HK-2 (cell line): ENCODE results near the gene EML4.
"Not testable (repeated sequence)": the region's sequence is repeated elsewhere in the genome, so short reads cannot be mapped to it uniquely, and the experiment has no call there.

Experiments
- DNase-seq: peaks from one replicate; pipeline ENCODE4 v3.0.0-alpha.2; 2018; ENCODE audit not compliant: unreplicated experiment

The EML4 gene

GRCh38 chr2:42261518-42262195 is 92.5 kb downstream of the EML4 start:
- DNase-seq = no peak

DNA sequence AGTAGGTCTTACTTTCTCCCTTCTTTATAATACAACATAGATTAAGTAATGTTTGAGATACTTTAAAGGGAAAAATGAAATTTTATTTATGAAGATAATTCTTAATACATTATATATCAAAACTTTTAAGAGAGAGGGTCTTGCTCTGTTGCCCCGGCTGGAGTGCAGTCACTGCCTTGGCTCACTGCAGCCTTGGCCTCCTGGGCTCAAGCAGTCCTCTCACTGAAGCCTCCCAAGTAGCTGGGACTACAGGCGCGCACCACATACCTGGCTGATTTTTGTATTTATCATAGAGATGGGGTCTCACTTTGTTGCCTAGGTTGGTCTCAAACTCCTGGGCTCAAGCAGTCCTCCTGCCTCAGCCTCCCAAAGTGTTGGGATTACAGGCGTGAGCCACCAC is 97.1 kb downstream of the EML4 start:
- no peak for DNase-seq

DNA sequence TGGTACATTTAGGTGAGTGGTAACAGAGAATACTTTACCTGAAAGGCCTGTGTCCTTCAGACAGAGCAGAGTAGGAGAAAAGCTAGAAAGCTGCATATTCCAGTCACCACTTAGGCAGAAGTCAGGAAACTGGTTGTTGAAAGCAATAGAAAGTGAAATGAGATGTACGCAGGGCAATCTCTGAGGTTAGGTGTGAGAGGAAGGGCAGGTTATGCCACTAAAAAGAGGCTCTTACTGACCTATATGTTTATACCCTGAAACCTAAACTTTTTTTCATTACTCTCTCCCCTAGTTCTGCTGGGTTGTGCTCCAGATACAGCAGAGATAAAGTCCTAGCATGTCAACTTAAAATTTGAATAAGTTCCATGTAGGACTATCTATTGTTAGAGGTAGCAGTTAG is 98.4 kb downstream of the EML4 start:
- no peak for DNase-seq

- no peak for DNase-seq
Measured at GRCh38 chr2:42268528-42269151, 99.5 kb downstream of the EML4 start.

DNA sequence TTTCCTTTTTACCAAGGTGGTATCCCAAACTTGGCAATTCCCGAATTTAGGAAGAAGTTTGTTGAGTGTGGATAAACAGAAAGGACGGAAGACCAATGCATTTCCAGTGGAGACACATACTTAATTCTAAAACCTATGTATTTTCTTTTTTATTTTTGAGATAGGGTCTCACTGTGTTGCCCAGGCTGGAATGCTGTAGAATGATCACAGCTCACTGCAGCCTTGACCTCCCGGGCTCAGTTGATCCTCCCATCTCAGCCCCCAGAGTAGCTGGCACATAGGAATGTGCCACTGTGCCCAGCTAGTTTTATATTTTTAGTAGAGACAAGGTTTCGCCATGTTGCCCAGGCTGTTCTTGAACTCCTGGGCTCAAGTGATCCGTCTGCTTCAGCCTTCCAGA is 101.6 kb downstream of the EML4 start:
- no peak for DNase-seq

GRCh38 chr2:42271246-42271645 is 102.1 kb downstream of the EML4 start:
- not testable (repeated sequence) for DNase-seq

- no peak for DNase-seq
Measured at GRCh38 chr2:42274863-42275262, 105.7 kb downstream of the EML4 start.

DNA sequence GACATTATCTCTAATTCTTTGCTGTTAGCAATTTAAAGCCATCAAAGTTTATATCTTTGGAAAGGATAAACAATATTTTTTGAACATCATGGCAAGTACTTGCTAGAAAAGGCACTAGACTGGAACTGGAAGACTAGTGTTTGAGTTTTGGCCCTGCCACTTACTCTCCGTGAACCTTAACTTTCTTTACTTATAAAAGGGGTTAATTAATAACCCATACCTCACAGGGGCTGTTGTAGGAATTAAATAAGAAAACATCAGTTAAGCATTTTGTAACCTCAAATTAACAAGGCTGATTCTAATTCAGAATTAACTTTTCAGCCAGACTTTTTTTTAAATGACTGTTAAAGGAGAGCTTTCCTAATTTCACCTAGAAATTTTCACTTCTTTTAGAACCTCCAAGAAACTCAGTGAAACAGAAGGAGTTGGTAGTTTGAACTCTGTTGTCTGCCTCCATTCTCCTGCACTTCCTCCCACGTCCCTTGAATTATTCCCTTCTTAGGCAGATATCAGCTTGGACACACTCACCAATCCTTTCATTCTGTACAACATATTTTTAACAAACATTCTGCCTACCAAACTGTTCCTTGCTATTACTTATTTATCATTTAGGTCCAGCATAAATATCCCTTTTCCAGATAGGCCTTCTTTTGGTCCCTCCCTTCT is 112.4 kb downstream of the EML4 start:
- no peak for DNase-seq

- DNase-seq = no peak
Measured at GRCh38 chr2:42284019-42284418, 114.9 kb downstream of the EML4 start.

DNA sequence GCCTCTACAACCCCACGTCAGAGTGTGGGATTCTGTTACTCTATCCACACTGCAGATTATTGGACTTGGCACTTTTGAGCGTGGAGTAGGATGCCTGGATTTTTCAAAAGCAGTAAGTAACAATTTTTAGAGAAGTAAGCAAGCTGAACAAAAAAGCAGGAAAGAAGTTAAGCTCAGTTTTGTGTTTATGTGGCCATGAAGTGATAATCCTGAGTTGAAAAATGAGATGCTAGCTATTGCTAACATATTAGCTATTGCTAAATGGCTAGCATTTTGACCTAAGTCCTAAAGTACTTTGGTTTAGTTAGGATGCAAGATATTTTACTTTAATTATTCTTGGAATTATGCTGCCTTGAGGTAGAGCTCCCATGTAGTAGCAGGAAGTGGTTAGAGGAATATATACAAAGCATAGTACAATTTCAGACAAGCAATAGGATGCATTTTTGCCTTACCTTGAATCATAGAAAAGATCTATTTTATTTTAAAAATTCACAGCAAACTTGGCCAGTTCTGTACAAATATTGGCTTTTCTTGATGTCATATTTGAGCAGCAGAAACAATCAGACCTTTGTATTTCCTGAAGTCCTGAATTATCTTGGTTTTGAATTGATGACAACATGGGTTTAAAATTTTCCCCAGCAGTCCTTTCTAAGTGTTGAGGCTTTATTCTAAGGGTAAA is 117.3 kb downstream of the EML4 start:
- no peak for DNase-seq

- DNase-seq = no peak
Measured at GRCh38 chr2:42288811-42289210, 119.7 kb downstream of the EML4 start.

DNA sequence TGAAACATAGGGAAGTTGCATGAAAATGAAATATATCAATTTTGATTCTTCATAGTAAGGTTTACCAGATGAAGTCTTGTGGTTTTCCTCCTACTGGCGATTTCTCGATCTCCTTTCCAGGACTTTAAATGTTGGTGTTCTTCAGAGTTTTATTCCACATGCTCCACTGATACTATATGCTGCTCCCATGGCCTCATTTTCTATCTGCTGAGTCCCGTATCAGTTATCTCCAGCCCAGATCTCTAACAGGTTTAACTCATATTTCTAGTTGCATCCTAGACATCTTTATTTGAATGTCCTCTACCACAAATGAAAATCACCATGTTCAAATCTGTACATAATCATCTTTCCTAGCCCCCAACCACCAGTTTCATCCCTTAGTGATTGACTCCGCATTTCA is 120.1 kb downstream of the EML4 start:
- DNase-seq = no peak

DNA sequence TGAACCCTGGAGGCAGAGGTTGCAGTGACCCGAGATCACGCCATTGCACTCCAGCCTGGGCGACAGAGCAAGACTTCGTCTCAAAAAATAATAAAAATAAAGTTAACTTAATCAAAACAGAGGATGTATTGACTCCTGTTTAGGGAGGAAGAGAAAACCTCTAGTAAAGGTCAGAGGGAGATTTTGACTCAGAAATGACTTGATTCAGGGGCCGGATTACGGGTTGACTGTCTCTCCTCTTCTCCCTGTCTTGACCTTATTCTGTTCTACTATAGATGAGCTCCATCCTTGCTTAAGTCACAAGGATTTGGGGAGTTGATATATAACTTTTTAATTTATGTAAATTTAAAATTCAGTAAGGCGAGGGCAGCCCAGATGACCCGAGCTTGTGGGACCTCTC is 120.9 kb downstream of the EML4 start:
- no peak for DNase-seq

GRCh38 chr2:42293019-42293418 is 123.9 kb downstream of the EML4 start:
- DNase-seq = no peak

GRCh38 chr2:42296226-42296625 is 127.1 kb downstream of the EML4 start:
- no peak for DNase-seq

DNA sequence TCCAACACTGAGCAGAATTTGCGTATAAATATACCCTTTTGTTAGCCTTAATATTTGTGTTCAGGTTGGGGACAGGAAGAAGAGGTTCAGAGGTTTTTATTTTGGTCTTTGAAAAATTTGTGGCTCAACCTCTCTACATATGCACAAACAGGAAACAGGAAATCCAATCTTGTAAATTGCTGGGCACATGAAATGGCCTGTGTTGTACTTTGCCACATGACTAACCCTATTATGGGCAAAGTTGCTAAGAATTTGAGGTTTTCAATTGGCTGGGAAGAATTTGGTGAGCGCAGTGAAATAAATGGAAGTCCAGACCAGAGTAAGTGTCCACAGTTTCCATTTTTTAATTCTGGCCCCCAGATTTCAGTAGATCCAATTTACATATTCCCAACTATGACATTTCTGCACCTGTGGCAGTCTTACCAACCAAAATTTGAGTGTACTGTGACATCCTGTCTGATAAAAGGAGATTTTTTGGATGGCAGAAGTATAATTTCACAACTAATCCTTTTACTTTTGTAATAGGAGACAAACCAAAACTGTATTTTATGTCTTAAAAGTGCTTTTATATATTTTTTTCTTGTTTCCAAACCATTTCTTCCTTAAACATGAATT is 128.3 kb downstream of the EML4 start:
- DNase-seq = no peak

DNA sequence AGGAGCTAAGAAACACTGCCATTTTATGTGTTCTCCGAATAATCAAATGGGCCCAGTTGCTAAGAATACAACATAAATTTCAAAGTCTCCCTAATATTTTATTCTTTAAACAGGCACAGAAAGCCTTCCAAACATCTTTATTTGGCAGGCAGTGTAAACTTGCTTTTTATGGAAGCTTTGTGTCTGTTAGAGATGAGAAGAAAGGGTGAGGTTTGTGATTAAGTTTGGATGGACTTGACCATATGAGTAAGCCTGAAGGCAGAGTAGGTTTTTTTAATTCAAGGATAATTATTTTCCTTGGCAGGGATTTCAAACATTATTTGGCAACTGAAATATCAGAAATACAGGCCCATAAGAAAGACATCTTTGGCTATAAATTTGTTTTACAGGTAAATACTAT is 129.0 kb downstream of the EML4 start:
- DNase-seq = no peak

DNA sequence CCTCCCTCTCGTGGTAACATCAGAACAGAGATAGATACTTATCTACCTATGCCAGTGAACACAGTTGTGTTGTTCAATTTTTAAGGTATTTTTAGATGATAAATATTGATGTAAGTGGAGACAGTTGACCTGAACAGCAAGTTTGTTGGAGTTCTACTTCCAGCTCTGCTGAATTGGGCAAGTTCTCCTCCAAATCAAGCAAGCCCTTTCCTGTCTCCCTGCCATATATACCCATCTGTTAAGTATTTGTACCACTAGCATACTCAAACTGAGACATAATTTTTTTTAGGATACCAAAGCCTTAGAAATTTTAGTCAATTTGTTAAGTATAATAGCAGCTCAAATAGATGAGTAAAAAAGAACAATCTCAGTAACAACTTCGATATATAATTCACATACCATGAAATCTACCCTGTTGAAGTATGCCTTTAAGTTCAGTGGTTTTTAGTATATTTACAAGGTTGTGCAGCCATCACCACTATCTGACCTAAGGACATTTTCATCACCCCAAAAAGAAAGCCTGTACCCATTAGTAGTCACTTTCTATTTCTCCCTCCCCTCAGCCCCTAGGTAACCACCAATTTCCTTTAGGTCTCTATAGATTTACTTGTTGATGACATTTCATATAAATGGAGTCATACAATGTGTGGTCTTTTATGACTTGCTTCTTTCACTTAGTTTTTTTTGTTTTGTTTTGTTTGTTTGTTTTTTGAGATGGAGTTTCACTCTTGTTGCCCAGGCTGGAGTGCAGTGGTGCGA is 130.0 kb downstream of the EML4 start:
- DNase-seq = no peak

GRCh38 chr2:42300527-42300926 is 131.4 kb downstream of the EML4 start:
- no peak for DNase-seq

GRCh38 chr2:42303252-42303651 is 134.1 kb downstream of the EML4 start:
- DNase-seq = no peak

- DNase-seq = no peak
Measured at GRCh38 chr2:42304059-42304713, 135.0 kb downstream of the EML4 start.
